Osteoblast (primary cell): ENCODE data around the gene WASHC2C. TPM values are rescaled to one million over a fixed set of nuclear protein-coding genes. Genes with fewer than 3 reads are reported as not detected.
"Not testable (repeated sequence)": the region's sequence is repeated elsewhere in the genome, so short reads cannot be mapped to it uniquely, and the experiment has no call there.

ENCODE experiments used
- DNase-seq: peaks from one replicate; pipeline ENCODE4 v3.0.0; 2011; ENCODE audit warnings: low spot score, mixed read lengths; ENCODE audit not compliant: insufficient read length; ENCODE audit errors: missing footprints
- H2AFZ ChIP-seq: 2 replicates; pipeline ENCODE4 v1.6.0; 2011; ENCODE audit warnings: mild to moderate bottlenecking, low read length
- H3K27ac ChIP-seq: 2 replicates; pipeline ENCODE4 v1.5.1; 2011; ENCODE audit warnings: mild to moderate bottlenecking, low read depth, low read length, moderate library complexity
- H3K27me3 ChIP-seq: 2 replicates; pipeline ENCODE4 v1.6.0; 2012; ENCODE audit warnings: mild to moderate bottlenecking, control low read depth, inconsistent platforms, low read length, moderate library complexity; ENCODE audit not compliant: insufficient read depth
- H3K36me3 ChIP-seq: 2 replicates; pipeline ENCODE4 v1.5.1; 2011; ENCODE audit warnings: mild to moderate bottlenecking, low read length, control low read depth, moderate library complexity; ENCODE audit not compliant: insufficient read depth
- H3K4me1 ChIP-seq: 2 replicates; pipeline ENCODE4 v1.5.1; 2011; ENCODE audit warnings: mild to moderate bottlenecking, low read length, control low read depth, moderate library complexity; ENCODE audit not compliant: insufficient read depth
- H3K4me2 ChIP-seq: 2 replicates; pipeline ENCODE4 v1.6.0; 2011; ENCODE audit warnings: mild to moderate bottlenecking, low read length; ENCODE audit not compliant: insufficient read depth
- H3K4me3 ChIP-seq: fragments of 200-600 bp; sonication (generic); 3 replicates; pipeline ENCODE4 v1.5.1; 2012; ENCODE audit warnings: mild to moderate bottlenecking, low read length, inconsistent platforms; ENCODE audit not compliant: insufficient read depth
- H3K79me2 ChIP-seq: 2 replicates; pipeline ENCODE4 v1.6.0; 2012; ENCODE audit warnings: mild to moderate bottlenecking, low read length, control low read depth, inconsistent platforms; ENCODE audit not compliant: insufficient read depth
- H3K9me3 ChIP-seq: 2 replicates; pipeline ENCODE4 v1.5.1; 2011; ENCODE audit warnings: low read depth, low read length, control low read depth
- H4K20me1 ChIP-seq: 2 replicates; pipeline ENCODE4 v1.6.0; 2012; ENCODE audit warnings: mild to moderate bottlenecking, low read length, control low read depth; ENCODE audit not compliant: insufficient read depth
- small RNA-seq: library from RNA; depleted of rRNA; stranded (forward); fragments of <200 nt; gene quantifications from one replicate; pipeline ENCODE3, GENCODE V24; 2012
- total RNA-seq: library from RNA; depleted of rRNA; stranded (reverse); fragments of >200 nt; gene quantifications from 2 replicates; pipeline ENCODE4 v1.2.3, GENCODE V29; 2012
- TF ChIP-seq, protein P1 (sequence below): IDR thresholded peaks from 2 replicates; pipeline ENCODE4 v1.5.1; 2011; ENCODE audit warnings: mild to moderate bottlenecking, low read depth, low read length, moderate library complexity; ENCODE audit errors: extremely low read depth

WASHC2C gene
- total RNA-seq, 1 donor = 69.5 TPM

DNA sequence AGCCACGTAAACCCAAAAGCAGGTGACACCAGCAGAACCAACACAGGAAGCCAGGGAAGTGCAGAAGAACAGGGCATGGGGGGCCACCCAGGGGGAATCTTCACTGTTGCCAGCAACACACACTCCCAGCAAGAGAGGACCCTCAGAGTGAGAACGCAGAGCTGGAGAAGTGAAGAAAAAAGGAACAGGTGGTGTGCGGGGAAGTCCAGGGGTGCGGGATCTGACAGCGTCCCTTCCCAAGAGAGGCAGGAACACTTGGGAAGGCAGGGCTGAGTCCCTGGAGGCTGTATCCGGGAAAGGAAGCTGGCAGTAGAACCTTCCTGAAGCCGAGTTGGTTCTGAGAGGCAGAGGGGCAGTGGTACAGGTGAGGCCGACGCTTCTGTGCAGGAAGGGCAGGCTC lies 92.5 kb downstream of the WASHC2C start:
- no peaks in the 10 kb centered on the region for H3K27me3 ChIP-seq

DNA sequence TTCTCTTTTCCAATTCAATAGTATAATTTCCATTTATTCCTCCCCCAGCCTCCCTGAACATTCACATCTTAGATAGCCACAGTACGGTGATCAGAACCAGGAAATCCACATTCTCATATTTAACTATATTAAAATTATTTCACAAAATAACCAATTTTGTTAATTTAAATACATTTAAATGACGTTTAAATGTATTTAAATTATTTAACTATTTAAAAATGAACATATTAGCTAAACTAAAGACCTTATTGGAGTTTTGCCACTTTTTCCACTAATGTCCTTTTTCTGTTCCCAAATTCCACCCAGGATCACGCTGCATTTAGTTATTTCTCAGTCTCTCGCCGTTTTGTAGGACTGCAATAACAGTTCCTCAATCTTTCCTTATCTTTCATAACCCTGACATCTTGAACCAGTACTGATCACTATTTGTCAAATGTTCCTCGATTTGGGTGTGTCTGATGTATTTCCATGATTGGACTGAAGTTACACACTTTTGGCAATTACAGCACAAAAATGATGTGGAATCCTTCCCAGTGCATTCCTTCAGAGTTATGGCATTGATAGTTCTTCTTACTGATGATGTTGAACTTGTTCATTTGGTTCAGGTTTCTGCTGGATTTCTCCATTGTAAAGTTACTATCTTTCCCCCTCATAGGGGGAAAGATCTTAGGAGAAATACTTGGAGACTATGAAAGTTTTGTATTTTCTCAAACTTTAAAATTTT lies 93.2 kb downstream of the WASHC2C start:
- not testable (repeated sequence) for H3K9me3 ChIP-seq, H3K27me3 ChIP-seq, H4K20me1 ChIP-seq, H3K4me1 ChIP-seq, H3K79me2 ChIP-seq, H3K27ac ChIP-seq, H3K4me2 ChIP-seq, DNase-seq, H3K4me3 ChIP-seq, H2AFZ ChIP-seq, H3K36me3 ChIP-seq

More for the DNA sequence above, 92.5 kb downstream of the WASHC2C start:
- DNase-seq = no peak
- Histone ChIP-seq H3K27ac (no peak overlapping the region), H3K9me3 (peaks cover 2% of the 10 kb centered on the region), H2AFZ (no peak overlapping the region), H4K20me1 (no peaks in the 10 kb centered on the region), H3K4me1 (no peaks in the 10 kb centered on the region), H3K79me2 (no peaks in the 10 kb centered on the region), H3K36me3 (no peaks in the 10 kb centered on the region), H3K4me3 (no peak overlapping the region), H3K4me2 (no peak overlapping the region)
- TF ChIP-seq, protein P1, sequence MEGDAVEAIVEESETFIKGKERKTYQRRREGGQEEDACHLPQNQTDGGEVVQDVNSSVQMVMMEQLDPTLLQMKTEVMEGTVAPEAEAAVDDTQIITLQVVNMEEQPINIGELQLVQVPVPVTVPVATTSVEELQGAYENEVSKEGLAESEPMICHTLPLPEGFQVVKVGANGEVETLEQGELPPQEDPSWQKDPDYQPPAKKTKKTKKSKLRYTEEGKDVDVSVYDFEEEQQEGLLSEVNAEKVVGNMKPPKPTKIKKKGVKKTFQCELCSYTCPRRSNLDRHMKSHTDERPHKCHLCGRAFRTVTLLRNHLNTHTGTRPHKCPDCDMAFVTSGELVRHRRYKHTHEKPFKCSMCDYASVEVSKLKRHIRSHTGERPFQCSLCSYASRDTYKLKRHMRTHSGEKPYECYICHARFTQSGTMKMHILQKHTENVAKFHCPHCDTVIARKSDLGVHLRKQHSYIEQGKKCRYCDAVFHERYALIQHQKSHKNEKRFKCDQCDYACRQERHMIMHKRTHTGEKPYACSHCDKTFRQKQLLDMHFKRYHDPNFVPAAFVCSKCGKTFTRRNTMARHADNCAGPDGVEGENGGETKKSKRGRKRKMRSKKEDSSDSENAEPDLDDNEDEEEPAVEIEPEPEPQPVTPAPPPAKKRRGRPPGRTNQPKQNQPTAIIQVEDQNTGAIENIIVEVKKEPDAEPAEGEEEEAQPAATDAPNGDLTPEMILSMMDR = no peak

DNA sequence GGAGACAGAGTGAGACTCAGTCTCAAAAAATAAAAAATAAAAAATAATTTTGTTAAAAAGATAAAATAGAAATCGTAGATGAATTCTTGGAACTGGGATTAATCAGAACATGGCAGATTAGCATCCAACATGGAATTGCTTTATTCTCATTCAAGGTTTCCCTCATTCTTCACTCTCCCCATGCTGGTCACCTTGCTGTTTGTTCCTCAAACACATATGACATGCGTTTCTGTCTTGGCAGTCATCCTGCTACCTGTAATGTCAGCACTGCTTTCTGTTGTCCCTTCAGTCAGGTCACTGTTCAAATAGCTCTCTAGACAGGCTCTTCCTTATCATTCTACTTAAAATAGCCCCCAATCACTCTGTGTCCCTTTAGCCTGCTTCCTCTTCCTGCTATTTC lies 95.9 kb downstream of the WASHC2C start:
- H3K79me2 ChIP-seq, H2AFZ ChIP-seq, H3K4me3 ChIP-seq, H3K36me3 ChIP-seq, H3K27ac ChIP-seq, H3K4me2 ChIP-seq, H3K27me3 ChIP-seq, H3K4me1 ChIP-seq, H4K20me1 ChIP-seq, DNase-seq, H3K9me3 ChIP-seq: not testable (repeated sequence)

Small RNA genes lying within 50 kb of the gene (small RNA-seq; reads per million reads assigned to genes)
- not detected for gene AC012044.1

Other genes starting within 250 kb of the WASHC2C start
- gene ZFAND4, start 54.5 kb upstream of the WASHC2C start, total RNA-seq = 8.3 and 10.9 TPM in 2 replicates
- gene AGAP4, start 120.2 kb downstream of the WASHC2C start, total RNA-seq = 3.6 and 3.8 TPM in 2 replicates
- gene TIMM23, start 245.2 kb downstream of the WASHC2C start, total RNA-seq = 60.4 and 62.6 TPM in 2 replicates